ENCODE measurements around the gene RNF212B.

Gene RNF212B

DNA sequence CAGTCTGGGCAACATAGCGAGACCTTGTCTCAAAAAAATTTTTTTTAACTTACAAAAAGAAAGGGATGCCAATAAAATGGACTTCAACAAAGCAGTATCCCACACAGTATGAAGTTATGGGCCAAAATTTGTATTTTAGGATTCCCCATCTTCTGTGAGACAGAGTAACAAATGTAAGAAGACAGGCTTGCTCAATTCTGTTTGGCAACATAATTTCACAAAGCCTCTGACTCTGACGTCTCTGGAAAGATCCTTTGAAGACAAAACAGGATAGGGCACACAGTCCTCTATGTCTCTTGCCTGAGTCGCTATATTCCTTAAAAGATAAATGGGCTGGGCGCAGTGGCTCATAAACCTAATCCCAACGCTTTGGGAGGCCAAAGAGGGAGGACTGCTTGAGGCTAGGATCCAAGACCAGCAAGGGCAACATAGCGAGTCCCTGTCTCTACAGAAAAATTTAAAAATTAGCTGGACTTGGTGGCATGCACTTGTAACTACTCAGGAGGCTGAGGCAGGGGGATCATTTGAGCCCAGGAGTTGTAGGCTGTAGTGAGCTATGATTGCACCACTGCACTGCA, 49.3 kb downstream of the RNF212B start:
- peak overlapping the region; percentile 69 to 85 for H3K4me3 ChIP-seq (ENCODE audit: low read depth in 1 of 2, low read length in 2 of 2)
- no peaks in the 10 kb centered on the region for H3K27me3 ChIP-seq (ENCODE audit: control insufficient read depth in 1 of 2, insufficient read depth in 2 of 2, low read length in 2 of 2)
- H3K4me1 ChIP-seq (ENCODE audit: control insufficient read depth in 1 of 2, insufficient read depth in 2 of 2, low read length in 2 of 2), result peaks cover 13 to 19% of the 10 kb centered on the region in 2 donors
- H3K36me3 ChIP-seq (ENCODE audit: control insufficient read depth in 1 of 2, insufficient read depth in 2 of 2, low read length in 2 of 2), result peaks cover 0 to 6% of the 10 kb centered on the region in 2 donors
- no peaks in the 10 kb centered on the region for H3K9me3 ChIP-seq (ENCODE audit: control insufficient read depth in 1 of 2, low read length in 2 of 2)
- H3K27ac ChIP-seq (ENCODE audit: low read depth, low read length), result peak overlapping the region; percentile 71
- H3K9ac ChIP-seq (ENCODE audit: low read depth in 1 of 2, low read length in 2 of 2), result peak overlapping the region; percentile 76 to 88

GRCh38 chr14:23294734-23295561, 57.2 kb downstream of the RNF212B start:
- H3K4me3 ChIP-seq (ENCODE audit: low read depth in 1 of 2, low read length in 2 of 2), result no peak overlapping the region
- no peaks in the 10 kb centered on the region for H3K9me3 ChIP-seq (ENCODE audit: control insufficient read depth in 1 of 2, low read length in 2 of 2)
- no peaks in the 10 kb centered on the region for H3K27me3 ChIP-seq (ENCODE audit: control insufficient read depth in 1 of 2, insufficient read depth in 2 of 2, low read length in 2 of 2)
- H3K36me3 ChIP-seq (ENCODE audit: control insufficient read depth in 1 of 2, insufficient read depth in 2 of 2, low read length in 2 of 2), result peaks cover 0 to 7% of the 10 kb centered on the region in 2 donors
- peaks cover 1 to 7% of the 10 kb centered on the region in 2 donors for H3K4me1 ChIP-seq (ENCODE audit: control insufficient read depth in 1 of 2, insufficient read depth in 2 of 2, low read length in 2 of 2)
- peak overlapping the region in 1 of 2 donors; percentile 51 for H3K9ac ChIP-seq (ENCODE audit: low read depth in 1 of 2, low read length in 2 of 2)
- no peak overlapping the region for H3K27ac ChIP-seq (ENCODE audit: low read depth, low read length)

GRCh38 chr14:23296012-23296777, 58.5 kb downstream of the RNF212B start:
- Histone ChIP-seq H3K9me3 (ENCODE audit: control insufficient read depth in 1 of 2, low read length in 2 of 2) (no peaks in the 10 kb centered on the region), H3K4me1 (ENCODE audit: control insufficient read depth in 1 of 2, insufficient read depth in 2 of 2, low read length in 2 of 2) (peaks cover 10 to 17% of the 10 kb centered on the region in 2 donors), H3K27me3 (ENCODE audit: control insufficient read depth in 1 of 2, insufficient read depth in 2 of 2, low read length in 2 of 2) (no peaks in the 10 kb centered on the region), H3K27ac (ENCODE audit: low read depth, low read length) (no peak overlapping the region), H3K36me3 (ENCODE audit: control insufficient read depth in 1 of 2, insufficient read depth in 2 of 2, low read length in 2 of 2) (peaks cover 0 to 7% of the 10 kb centered on the region in 2 donors), H3K9ac (ENCODE audit: low read depth in 1 of 2, low read length in 2 of 2) (no peak overlapping the region), H3K4me3 (ENCODE audit: low read depth in 1 of 2, low read length in 2 of 2) (no peak overlapping the region)

GRCh38 chr14:23297096-23297495, 59.4 kb downstream of the RNF212B start:
- Histone ChIP-seq H3K27me3 (ENCODE audit: control insufficient read depth in 1 of 2, insufficient read depth in 2 of 2, low read length in 2 of 2) (no peaks in the 10 kb centered on the region), H3K9me3 (ENCODE audit: control insufficient read depth in 1 of 2, low read length in 2 of 2) (no peaks in the 10 kb centered on the region), H3K27ac (ENCODE audit: low read depth, low read length) (no peak overlapping the region), H3K36me3 (ENCODE audit: control insufficient read depth in 1 of 2, insufficient read depth in 2 of 2, low read length in 2 of 2) (peaks cover 0 to 7% of the 10 kb centered on the region in 2 donors), H3K4me1 (ENCODE audit: control insufficient read depth in 1 of 2, insufficient read depth in 2 of 2, low read length in 2 of 2) (peaks cover 10 to 17% of the 10 kb centered on the region in 2 donors), H3K9ac (ENCODE audit: low read depth in 1 of 2, low read length in 2 of 2) (no peak overlapping the region), H3K4me3 (ENCODE audit: low read depth in 1 of 2, low read length in 2 of 2) (no peak overlapping the region)

DNA sequence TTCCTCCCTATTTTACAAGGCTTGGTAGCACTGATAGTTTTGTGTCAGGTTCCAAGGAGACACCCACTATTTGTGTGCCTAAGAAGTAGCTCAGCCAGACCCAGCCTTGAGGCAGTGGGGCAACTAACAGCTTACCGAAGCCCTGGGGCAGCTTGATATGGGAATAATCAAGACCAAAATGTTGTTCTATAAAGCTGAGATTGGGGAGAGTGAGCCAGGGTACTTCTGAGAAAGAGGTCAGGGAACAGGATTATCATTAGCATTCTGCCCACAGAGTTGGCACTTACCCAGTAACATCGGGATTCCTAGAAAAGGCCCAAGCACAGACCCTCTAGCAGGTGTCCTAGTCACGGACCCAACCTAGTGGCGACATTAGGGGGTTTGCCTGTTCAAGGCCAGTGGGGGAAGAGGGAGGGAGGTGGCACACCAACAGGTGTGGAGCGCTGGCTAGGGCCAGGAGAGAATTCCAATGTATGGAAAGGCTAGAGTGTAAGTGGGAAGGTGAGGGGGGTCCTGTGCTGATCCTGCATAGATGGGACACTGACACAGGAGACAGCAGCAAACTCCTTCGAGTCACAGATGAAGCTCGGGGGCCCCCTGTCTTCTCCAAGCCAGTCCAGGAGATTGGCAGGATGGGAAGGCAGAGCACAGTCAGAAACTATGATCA, 60.0 kb downstream of the RNF212B start:
- Histone ChIP-seq H3K36me3 (ENCODE audit: control insufficient read depth in 1 of 2, insufficient read depth in 2 of 2, low read length in 2 of 2) (peaks cover 0 to 7% of the 10 kb centered on the region in 2 donors), H3K27ac (ENCODE audit: low read depth, low read length) (no peak overlapping the region), H3K4me3 (ENCODE audit: low read depth in 1 of 2, low read length in 2 of 2) (no peak overlapping the region), H3K9ac (ENCODE audit: low read depth in 1 of 2, low read length in 2 of 2) (no peak overlapping the region), H3K27me3 (ENCODE audit: control insufficient read depth in 1 of 2, insufficient read depth in 2 of 2, low read length in 2 of 2) (no peaks in the 10 kb centered on the region), H3K4me1 (ENCODE audit: control insufficient read depth in 1 of 2, insufficient read depth in 2 of 2, low read length in 2 of 2) (peaks cover 10 to 21% of the 10 kb centered on the region in 2 donors), H3K9me3 (ENCODE audit: control insufficient read depth in 1 of 2, low read length in 2 of 2) (no peaks in the 10 kb centered on the region)

DNA sequence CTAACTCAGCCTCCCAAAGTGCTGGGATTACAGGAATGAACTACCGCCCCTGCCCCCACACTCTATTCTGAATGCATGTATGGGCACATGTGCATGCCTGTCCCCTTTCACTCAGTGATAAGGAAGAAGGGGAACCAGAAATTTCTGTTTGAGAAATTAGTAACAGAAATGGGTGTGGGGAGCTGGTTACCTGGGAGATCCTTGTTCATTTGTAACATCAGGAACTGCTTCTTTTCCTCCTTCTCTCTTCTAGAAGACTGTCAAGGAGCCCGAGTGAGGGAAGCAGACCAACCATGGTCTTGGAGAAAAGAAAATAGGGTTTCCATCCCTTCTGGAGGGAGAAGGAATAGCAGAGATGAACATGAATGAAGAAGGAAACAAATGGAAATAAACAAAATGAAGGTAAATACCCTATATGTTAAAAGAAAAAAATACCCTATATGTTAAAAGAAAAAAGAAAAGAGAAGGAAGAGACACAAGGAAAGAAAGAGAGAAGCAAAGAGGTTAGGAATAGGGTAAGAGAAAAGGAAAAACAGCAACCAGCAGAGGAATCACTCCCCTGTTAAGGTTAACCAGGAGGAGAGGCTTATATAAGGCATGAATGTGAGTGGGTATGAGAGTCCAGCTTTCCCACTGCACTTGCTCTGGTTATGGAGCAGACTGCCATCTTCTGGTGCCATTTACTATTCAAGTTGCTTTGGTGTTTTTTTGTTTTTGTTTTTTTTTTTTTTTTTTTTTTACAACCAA, 61.6 kb downstream of the RNF212B start:
- Histone ChIP-seq H3K36me3 (ENCODE audit: control insufficient read depth in 1 of 2, insufficient read depth in 2 of 2, low read length in 2 of 2) (peaks cover 0 to 7% of the 10 kb centered on the region in 2 donors), H3K4me3 (ENCODE audit: low read depth in 1 of 2, low read length in 2 of 2) (no peak overlapping the region), H3K4me1 (ENCODE audit: control insufficient read depth in 1 of 2, insufficient read depth in 2 of 2, low read length in 2 of 2) (peaks cover 10 to 27% of the 10 kb centered on the region in 2 donors), H3K27ac (ENCODE audit: low read depth, low read length) (no peak overlapping the region), H3K9ac (ENCODE audit: low read depth in 1 of 2, low read length in 2 of 2) (no peak overlapping the region), H3K9me3 (ENCODE audit: control insufficient read depth in 1 of 2, low read length in 2 of 2) (no peaks in the 10 kb centered on the region), H3K27me3 (ENCODE audit: control insufficient read depth in 1 of 2, insufficient read depth in 2 of 2, low read length in 2 of 2) (no peaks in the 10 kb centered on the region)

- H3K36me3 ChIP-seq (ENCODE audit: control insufficient read depth in 1 of 2, insufficient read depth in 2 of 2, low read length in 2 of 2), result peaks cover 0 to 7% of the 10 kb centered on the region in 2 donors
- peak overlapping the region; percentile 85 for H3K27ac ChIP-seq (ENCODE audit: low read depth, low read length)
- H3K4me1 ChIP-seq (ENCODE audit: control insufficient read depth in 1 of 2, insufficient read depth in 2 of 2, low read length in 2 of 2), result peaks cover 10 to 25% of the 10 kb centered on the region in 2 donors
- no peaks in the 10 kb centered on the region for H3K27me3 ChIP-seq (ENCODE audit: control insufficient read depth in 1 of 2, insufficient read depth in 2 of 2, low read length in 2 of 2)
- H3K9me3 ChIP-seq (ENCODE audit: control insufficient read depth in 1 of 2, low read length in 2 of 2), result no peaks in the 10 kb centered on the region
- peak overlapping the region; percentile 86 to 97 for H3K9ac ChIP-seq (ENCODE audit: low read depth in 1 of 2, low read length in 2 of 2)
- peak overlapping the region; percentile 95 for H3K4me3 ChIP-seq (ENCODE audit: low read depth in 1 of 2, low read length in 2 of 2)
These were observed 62.4 kb downstream of the RNF212B start for GRCh38 chr14:23299986-23300686.

DNA sequence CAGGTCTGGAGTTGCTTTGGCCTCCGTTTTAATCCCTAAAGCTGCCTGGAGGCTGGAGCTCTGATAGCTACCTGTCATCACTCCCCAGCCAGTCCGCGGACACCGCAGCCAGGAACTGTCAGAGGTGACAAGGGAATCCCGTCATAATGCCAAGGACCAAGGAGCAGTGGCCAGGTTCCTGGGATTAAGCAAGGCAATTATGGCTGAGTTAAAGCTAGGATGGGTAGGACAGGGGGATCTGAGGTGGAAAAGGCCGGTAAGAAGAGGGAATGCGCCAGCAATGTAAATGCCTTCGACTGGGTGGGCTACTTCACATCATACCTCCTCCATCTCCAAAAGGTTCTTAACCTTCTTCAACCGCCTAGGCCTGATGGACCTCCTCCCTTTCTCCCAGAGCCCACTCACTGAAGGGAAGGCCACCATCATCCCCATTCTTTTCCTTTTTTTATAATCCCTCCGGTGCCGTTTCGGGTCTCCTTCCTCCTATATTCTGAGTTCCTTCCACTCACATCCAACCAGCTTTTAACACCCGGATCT, 63.0 kb downstream of the RNF212B start:
- Histone ChIP-seq H3K27me3 (ENCODE audit: control insufficient read depth in 1 of 2, insufficient read depth in 2 of 2, low read length in 2 of 2) (no peaks in the 10 kb centered on the region), H3K27ac (ENCODE audit: low read depth, low read length) (peak overlapping the region; percentile 85), H3K4me1 (ENCODE audit: control insufficient read depth in 1 of 2, insufficient read depth in 2 of 2, low read length in 2 of 2) (peaks cover 14 to 27% of the 10 kb centered on the region in 2 donors), H3K9ac (ENCODE audit: low read depth in 1 of 2, low read length in 2 of 2) (peak overlapping the region; percentile 86 to 97), H3K9me3 (ENCODE audit: control insufficient read depth in 1 of 2, low read length in 2 of 2) (no peaks in the 10 kb centered on the region), H3K36me3 (ENCODE audit: control insufficient read depth in 1 of 2, insufficient read depth in 2 of 2, low read length in 2 of 2) (peaks cover 0 to 7% of the 10 kb centered on the region in 2 donors), H3K4me3 (ENCODE audit: low read depth in 1 of 2, low read length in 2 of 2) (peak overlapping the region; percentile 95)
